Left ventricle myocardium superior (tissue), 1 donor: ENCODE data around the gene PLD1. TPM values are rescaled to one million over a fixed set of nuclear protein-coding genes. Genes with fewer than 3 reads are reported as not detected.
"Not testable (repeated sequence)": the region's sequence is repeated elsewhere in the genome, so short reads cannot be mapped to it uniquely, and the experiment has no call there.

Experiments used
- ATAC-seq: fragments of 200-7000 bp; cut with Tn5 transposase; one replicate; pipeline ENCODE4 v1.9.1; 2020; ENCODE audit warnings: mild to moderate bottlenecking, moderate library complexity
- DNase-seq: peaks from one replicate; pipeline ENCODE4 v3.0.0-alpha.2; 2020
- intact Hi-C: fragments of 100-400 bp; cut with micrococcal nuclease; formaldehyde crosslinking; loops from one replicate; pipeline ENCODE4 v1.11.0; 2022
- total RNA-seq: library from RNA; stranded (reverse); fragmentation: NEBNext Ultra II Directional; extraction: Animal tissue kit (Norgen Biotek cat#: 25700); gene quantifications from one replicate; pipeline ENCODE4 v1.2.1, GENCODE V29; 2021
- donor health status: DM: no; HTN: yes; CAD: no; lungs with severe emphysema.

Gene PLD1
- total RNA-seq, 1 donor from 2014 or later, result 75.1 TPM

DNA sequence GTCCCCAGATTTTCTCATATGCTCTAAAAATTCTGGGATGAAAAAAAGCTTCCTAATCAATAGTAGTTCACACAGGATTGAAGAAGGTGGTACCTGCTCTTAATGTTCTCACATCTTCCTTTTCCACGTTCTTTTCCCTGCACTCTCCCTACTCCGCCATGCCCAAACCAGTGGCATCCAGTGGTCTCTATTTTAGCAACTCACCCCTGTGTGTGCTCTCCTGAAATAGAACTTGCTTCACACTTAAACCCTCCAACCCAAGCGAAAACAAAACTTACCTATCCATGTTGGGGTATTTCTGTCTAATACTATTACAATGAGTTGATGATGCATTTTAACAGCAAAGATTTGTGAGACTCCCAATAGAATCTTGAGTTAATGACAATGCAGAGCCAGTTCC lies 148.8 kb downstream of the PLD1 start:
- no peak for DNase-seq
- ATAC-seq, result peak; percentile 35
- intact Hi-C loops, result loop anchor here (10.0 kb wide), 1 partner anchor 63 kb away; no protein-coding TSS in a partner anchor

- no peak for DNase-seq
- intact Hi-C loops, result loop anchor here (10.0 kb wide), 1 partner anchor 65 kb away; no protein-coding TSS in a partner anchor
- peak; percentile 39 for ATAC-seq
Observed at GRCh38 chr3:171660188-171660587, 150.1 kb downstream of the PLD1 start.

GRCh38 chr3:171658841-171659240 lies 151.4 kb downstream of the PLD1 start:
- ATAC-seq, result no peak

GRCh38 chr3:171654809-171655208 lies 155.5 kb downstream of the PLD1 start:
- peak; percentile 94 for ATAC-seq
- DNase-seq, result peak; percentile 70
- intact Hi-C loops, result no loop called here

More at GRCh38 chr3:171658841-171659240, 151.4 kb downstream of the PLD1 start:
- no peak for DNase-seq
- intact Hi-C loops, result no loop called here

DNA sequence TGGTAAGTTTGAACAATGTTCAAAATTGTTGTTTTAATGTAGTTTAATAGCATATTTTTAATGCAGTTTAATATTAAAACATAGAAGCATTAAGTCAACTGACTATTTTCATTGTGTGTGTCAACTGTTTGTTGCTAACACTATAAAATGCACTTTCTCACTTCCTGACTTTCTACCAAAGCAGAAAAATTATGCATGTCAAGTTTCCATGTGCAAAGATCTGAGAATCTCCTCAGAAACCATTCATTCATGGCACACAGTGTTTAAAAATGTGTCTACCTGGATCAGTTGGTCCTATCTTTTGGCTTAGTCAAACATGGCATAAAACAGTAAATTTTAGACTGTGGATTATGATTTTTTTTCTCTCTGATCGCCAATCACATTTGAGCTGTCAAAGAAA lies 156.0 kb downstream of the PLD1 start:
- DNase-seq (no peak), ATAC-seq (no peak)
- intact Hi-C loops, result no loop called here

DNA sequence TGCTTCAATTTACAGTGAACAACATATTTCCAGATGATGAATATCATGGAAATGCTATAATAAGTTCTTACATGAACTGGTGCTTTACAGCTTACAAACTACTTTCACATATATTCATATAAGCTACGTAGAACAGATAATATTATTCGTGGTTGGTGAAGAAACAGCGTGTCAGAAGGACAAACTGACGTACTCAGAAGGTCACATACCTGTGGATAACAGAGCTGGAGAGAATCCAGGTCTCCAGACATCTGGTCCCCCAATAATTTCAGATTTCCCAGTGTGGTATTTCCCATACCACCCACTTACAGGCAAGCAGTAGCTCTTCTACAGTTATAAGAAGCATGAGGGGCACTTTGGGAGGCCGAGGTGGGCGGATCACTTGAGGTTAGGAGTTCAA lies 156.6 kb downstream of the PLD1 start:
- intact Hi-C loops, result no loop called here
- ATAC-seq (no peak), DNase-seq (no peak)

DNA sequence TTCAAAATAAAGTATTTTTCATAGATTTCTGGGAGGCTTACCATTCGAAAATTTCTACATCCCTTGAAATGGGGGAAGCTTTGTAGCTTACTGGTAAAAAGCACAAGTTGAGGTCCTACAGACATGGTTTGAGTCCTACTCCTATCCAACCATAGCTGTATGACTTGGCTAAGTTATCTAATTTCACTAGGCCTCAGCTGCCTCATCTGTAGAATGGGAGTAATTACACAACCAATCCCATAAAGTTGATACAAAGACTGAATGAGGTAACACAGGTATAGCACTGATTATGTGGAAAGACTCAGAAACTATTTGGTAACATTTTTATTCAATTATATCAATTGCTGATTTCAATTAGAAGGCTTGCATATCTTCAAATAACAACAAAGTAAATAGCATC lies 157.4 kb downstream of the PLD1 start:
- ATAC-seq (no peak), DNase-seq (no peak)
- intact Hi-C loops, result no loop called here

DNA sequence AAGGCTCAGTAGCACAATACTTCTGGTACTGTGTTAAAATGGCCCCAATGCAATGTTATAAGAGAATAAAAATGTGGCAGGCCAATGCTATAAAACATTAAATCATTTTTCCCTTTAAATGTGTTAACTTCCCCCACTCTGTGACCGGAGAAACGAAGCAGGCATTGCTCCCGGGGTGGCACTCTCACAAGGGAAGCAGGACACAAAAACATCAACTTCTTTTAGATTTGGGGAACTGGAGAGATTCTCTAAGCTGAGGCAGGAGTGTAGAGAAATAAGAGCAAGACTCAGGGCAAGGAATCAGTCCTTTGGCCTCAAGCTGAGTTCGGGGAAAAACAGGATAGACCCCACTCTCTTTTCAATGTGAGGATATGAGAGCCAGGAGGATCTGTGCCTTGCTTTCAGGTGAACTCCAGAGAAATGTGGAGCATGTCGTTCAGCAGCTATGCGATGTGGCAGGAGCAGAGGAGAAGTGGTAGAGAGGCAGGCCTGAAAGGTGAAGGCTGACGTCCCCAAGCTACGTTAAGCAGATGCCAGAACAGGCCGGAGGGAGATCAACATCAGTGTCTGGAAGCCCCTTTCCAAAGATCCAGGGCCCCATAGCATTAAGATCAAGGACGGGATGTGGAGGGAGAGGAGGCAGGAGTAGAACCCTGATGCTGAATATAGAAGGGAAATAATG lies 160.2 kb downstream of the PLD1 start:
- DNase-seq (no peak), ATAC-seq (no peak)
- intact Hi-C loops, result no loop called here

GRCh38 chr3:171649267-171649666 lies 161.0 kb downstream of the PLD1 start:
- peak; percentile 42 for ATAC-seq

GRCh38 chr3:171648069-171648468 lies 162.2 kb downstream of the PLD1 start:
- intact Hi-C loops, result no loop called here
- ATAC-seq (no peak), DNase-seq (no peak)

More at GRCh38 chr3:171649267-171649666, 161.0 kb downstream of the PLD1 start:
- DNase-seq, result no peak
- intact Hi-C loops, result no loop called here

DNA sequence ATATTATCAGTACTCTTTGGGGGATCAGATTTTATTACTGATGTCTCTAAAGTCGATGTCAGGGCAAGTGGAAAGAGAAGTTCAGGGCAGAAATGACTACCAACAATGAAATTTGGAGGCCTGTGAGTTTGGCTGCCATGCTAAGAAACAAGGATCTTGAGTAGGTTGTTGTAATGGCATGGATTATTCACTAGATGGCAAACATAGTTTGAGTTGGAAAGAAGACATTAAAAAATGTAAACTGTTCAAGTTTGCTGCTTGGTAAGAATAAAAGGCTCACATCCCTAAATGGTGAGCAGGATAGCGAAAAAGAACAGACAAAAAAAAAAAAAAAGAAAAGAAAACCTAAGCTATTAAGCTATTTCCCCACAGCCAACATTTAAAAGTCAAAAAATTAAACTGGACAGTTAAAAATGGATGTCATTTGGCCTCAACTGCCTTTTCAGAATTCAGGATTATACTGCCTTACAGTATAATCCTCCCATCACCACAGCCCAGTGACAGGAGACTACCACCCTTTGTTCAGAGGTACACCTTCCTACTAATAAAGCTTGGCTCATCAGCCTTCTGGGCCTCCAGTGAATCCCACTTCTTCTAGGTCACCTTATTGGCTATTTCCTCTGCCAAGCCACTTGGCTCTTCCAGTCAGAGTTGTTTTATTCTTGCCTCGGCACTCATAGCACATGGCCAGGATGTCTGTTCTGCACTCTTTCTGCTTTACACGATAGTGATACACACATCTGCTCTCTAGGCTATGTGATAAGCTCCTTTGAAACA lies 163.7 kb downstream of the PLD1 start:
- ATAC-seq, result peak; percentile 85
- intact Hi-C loops, result no loop called here
- no peak for DNase-seq

GRCh38 chr3:171644681-171645080 lies 165.6 kb downstream of the PLD1 start:
- DNase-seq, result no peak
- intact Hi-C loops, result no loop called here
- peak; percentile 31 for ATAC-seq

DNA sequence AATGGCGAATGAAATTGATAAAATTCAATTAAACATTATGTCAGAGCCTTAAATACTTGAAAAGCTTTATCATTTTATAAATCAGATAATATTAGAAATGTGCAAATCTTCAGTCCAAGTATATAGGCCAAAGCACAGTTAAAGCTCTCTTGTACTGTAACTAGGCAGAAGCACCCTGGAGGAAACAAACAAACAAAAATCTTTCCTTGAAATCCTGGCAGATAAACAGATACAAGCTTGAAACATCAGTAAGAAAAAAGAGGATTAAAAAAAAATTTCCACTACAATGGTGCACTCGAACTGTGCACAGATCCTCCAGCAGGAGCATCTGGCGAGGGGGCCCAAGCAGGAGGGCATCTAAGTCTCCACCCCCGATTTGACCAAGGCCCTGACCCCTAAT lies 166.6 kb downstream of the PLD1 start:
- DNase-seq (no peak), ATAC-seq (no peak)
- intact Hi-C loops, result no loop called here

DNA sequence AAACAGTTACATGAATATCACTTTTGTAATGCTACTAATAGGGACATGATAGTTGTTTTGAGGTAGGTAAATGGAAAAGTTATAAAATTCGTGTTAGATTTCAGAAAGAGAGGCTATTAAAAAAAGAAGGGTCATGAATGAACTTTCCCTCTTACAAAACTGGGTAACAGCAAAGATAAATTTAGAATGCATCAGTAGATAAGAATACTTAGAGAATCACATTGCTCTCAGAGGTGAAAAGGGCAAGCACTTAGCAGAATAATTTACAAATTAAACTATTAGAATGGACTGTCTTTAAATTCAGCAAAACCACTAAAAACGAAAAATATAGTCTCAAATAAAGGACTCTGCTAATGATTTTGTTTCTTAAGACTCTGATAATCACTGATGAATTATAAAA lies 167.2 kb downstream of the PLD1 start:
- DNase-seq, result no peak
- no peak for ATAC-seq
- intact Hi-C loops, result no loop called here

DNA sequence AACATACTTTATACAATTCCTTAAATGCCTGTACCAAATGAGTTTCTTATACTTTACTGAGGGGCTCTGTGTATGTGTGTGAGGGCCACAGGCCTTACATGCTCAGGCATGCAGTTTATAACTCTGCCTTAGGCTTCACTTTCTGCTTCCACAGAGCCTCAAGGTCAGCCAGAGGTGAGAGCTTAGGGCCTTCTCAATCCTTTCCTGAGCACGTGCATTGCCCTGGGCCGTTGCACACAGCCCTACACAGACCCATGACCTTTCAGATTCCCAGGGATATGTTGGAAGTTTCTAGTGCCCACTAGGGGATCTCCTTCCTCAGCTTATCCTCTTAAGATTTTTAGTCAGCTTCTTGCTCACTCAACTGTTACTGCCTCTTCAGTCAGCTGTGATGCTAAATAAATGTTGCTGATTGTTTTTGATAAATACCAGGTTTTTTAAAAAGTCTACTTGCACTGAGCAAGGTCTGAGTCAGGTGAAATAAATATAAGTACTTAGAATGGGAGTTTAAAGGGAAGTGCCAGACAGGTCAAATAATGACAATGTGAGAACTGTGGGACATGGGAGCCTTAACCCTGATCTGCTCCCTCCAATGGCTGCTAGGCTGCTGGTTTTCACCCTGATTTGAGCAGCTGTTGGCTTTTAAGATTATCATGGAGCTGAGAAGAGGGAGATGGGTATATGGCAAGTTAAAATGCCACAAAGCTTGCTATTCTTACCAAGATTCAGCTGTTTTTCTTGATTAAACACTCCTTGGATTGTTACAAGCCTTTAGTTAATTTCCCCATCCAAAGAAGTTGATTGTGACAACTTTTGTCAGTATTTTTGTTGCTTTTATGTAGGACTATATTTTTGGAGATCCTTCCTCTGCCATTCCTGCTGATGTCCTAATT lies 169.5 kb downstream of the PLD1 start:
- DNase-seq (no peak), ATAC-seq (peak; percentile 72)
- intact Hi-C loops, result no loop called here

DNA sequence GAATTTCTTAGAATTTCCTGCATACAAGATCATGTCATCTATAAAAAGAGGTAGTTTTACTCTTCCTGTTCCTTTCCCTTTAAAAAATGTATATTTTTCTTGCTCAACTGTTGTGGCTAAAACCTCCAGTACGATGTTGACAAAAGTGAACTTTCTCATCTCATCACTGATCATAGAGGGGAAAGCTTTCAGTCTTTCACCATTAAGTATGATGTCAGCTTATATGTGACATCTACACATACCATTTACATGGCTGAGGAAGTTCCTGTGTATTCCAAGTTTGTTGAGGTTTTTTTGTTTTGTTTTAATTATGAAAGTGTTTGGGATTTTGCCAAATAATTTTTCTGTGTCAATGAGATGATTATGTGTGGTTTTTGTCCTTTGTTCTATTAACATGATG lies 173.6 kb downstream of the PLD1 start:
- DNase-seq (no peak), ATAC-seq (no peak)
- intact Hi-C loops, result no loop called here

DNA sequence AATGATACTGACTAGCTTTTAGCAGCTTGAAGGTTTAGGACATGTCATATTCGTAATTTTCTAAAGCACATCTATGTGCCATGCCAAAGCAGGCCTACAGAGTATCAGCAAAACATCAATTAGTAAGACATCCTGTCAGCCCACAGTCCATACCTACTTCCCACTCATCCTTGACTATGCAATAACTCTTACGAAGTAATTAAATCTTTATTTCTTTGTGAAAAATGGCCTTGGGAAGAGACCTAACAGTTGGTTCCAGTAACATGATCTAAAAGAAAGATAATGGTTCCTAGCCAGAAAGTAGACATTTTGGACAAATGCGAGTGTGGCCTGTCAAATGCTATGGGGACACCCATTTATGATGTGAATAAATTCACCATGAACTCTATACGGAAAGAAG lies 177.5 kb downstream of the PLD1 start:
- ATAC-seq (no peak), DNase-seq (no peak)
- intact Hi-C loops, result no loop called here

GRCh38 chr3:171626799-171627198 lies 183.5 kb downstream of the PLD1 start:
- intact Hi-C loops, DNase-seq, ATAC-seq: not testable (repeated sequence)

- ATAC-seq (no peak), DNase-seq (no peak)
- intact Hi-C loops, result no loop called here
Observed at GRCh38 chr3:171622126-171622525, 188.2 kb downstream of the PLD1 start.
